ENCODE results near the gene ZFAND3.
"Not testable (repeated sequence)": the region's sequence is repeated elsewhere in the genome, so short reads cannot be mapped to it uniquely, and the experiment has no call there.

Gene ZFAND3

GRCh38 chr6:37947468-37947867 is 127.9 kb downstream of the ZFAND3 start:
- CTCF ChIA-PET: no interaction called here
- no peak for DNase-seq (ENCODE audit: extremely low spot score)
- no peak for TF ChIP-seq L3MBTL2 (conservative IDR thresholded peaks at IDR 0.05)
- no peak for TF ChIP-seq NFRKB (IDR thresholded peaks at IDR 0.05)
- no peak for TF ChIP-seq ARNT (IDR thresholded peaks at IDR 0.05)
- TF ChIP-seq SUZ12 (IDR thresholded peaks at IDR 0.05): no peak
- no peak for TF ChIP-seq FOXM1 (IDR thresholded peaks at IDR 0.05; ENCODE audit: borderline replicate concordance)
- POLR2A ChIA-PET: no interaction called here

- CTCF ChIA-PET; POLR2A ChIA-PET; DNase-seq (ENCODE audit: extremely low spot score): not testable (repeated sequence)
Observed at GRCh38 chr6:37948584-37948983, 129.1 kb downstream of the ZFAND3 start.

DNA sequence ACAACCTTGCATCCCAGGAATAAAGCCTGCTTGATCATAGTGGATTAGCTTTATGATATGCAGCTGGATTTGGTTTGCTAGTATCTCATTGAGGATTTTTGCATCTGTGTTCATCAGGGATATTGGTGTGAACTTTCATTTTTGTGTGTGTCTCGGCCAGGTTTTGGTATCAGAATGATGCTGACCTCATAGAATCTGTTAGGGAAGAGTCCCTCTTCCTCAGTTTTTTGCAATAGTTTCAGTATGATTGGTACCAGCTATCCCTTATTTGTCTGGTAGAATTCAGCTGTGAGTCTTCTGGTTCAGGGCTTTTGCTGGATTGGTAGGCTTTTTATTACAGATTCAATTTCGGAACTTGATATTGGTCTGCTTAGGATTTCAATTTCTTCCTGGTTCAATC is 132.5 kb downstream of the ZFAND3 start:
- CTCF ChIA-PET: interaction anchor here (0.6 kb wide), 1 partner anchor 12 kb away, joined by 3 read pairs; no protein-coding TSS in a partner anchor
- no peak for TF ChIP-seq SP1 (IDR thresholded peaks at IDR 0.05)
- TF ChIP-seq HDGF (IDR thresholded peaks at IDR 0.05; ENCODE audit: borderline replicate concordance): no peak
- TF ChIP-seq TARDBP (IDR thresholded peaks at IDR 0.05): no peak
- no peak for TF ChIP-seq SUZ12 (IDR thresholded peaks at IDR 0.05)
- POLR2A ChIA-PET: no interaction called here
- DNase-seq (ENCODE audit: extremely low spot score): no peak

DNA sequence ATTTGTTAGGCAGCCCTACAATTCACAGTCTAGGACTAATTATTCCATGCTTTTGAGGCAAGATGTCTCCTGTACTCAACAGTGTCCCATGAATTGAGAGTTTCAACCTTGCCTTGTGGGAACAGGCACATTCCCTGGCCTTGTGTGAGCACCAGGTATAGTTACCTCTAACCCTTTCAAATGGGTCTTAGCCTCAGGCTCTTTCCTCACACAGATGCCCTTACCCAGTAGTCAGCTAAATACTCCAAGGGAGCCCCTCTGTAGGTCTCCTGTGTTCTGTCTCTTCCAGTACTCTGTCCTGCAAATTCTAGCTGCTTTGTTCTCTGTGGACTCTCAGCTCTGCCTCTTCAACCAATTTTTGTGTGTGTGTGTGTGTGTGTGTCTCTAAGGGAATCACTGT is 135.3 kb downstream of the ZFAND3 start:
- CTCF ChIA-PET: interaction anchor here (1.0 kb wide), 1 partner anchor 164 kb away, joined by 3 read pairs; no protein-coding TSS in a partner anchor
- no peak for TF ChIP-seq NFRKB (IDR thresholded peaks at IDR 0.05)
- no peak for TF ChIP-seq L3MBTL2 (conservative IDR thresholded peaks at IDR 0.05)
- no peak for TF ChIP-seq FOXA1 (IDR thresholded peaks at IDR 0.05)
- no peak for TF ChIP-seq FOXK2 (IDR thresholded peaks at IDR 0.05)
- no peak for TF ChIP-seq LEF1 (IDR thresholded peaks at IDR 0.05; ENCODE audit: borderline replicate concordance)
- TF ChIP-seq BHLHE40 (IDR thresholded peaks at IDR 0.05; ENCODE audit: borderline replicate concordance): no peak
- no peak for TF ChIP-seq ZNF384 (IDR thresholded peaks at IDR 0.05)
- TF ChIP-seq SUZ12 (IDR thresholded peaks at IDR 0.05): no peak
- no peak for TF ChIP-seq PKNOX1 (IDR thresholded peaks at IDR 0.05)
- no peak for TF ChIP-seq FOXM1 (IDR thresholded peaks at IDR 0.05; ENCODE audit: borderline replicate concordance)
- TF ChIP-seq ELF4 (IDR thresholded peaks at IDR 0.05): no peak
- TF ChIP-seq HDGF (IDR thresholded peaks at IDR 0.05; ENCODE audit: borderline replicate concordance): no peak
- no peak for TF ChIP-seq TARDBP (IDR thresholded peaks at IDR 0.05)
- TF ChIP-seq ARNT (IDR thresholded peaks at IDR 0.05): no peak
- no peak for TF ChIP-seq SP1 (IDR thresholded peaks at IDR 0.05)
- no peak for TF ChIP-seq CTBP1 (IDR thresholded peaks at IDR 0.05; ENCODE audit: borderline replicate concordance)
- POLR2A ChIA-PET: no interaction called here

DNA sequence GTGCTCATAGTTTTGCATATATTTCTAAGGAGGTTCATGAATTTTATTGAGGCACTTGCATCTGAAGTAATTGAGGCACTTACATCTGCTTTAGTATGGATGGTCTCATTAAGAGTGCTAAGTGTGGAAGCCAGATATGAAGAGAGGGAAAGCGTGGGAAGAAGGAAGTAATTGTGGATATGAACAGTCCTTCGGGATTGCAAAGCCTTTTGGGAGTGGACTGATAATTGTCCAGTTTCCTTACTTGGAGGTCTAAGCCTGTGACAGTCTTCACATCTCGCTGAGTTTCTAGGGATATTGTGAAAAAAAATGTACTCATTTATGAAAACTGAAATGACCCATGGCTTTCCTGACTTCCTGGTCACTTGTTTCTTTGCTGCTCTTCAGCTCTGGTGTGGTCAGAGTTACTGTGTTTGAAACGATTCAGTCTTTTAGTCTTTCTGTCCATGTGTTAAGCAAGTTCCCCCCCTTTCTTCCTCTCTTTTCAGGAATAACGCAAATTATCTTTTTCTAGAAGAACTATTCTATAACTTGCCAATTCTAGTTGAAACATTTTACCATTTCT is 137.3 kb downstream of the ZFAND3 start:
- no peak for DNase-seq (ENCODE audit: extremely low spot score)
- ChIA-PET CTCF (no interaction called here), POLR2A (interaction anchor here (0.6 kb wide), 1 partner anchor 26 kb away, joined by 3 read pairs; no protein-coding TSS in a partner anchor)
- TF ChIP-seq LEF1 (IDR thresholded peaks at IDR 0.05; ENCODE audit: borderline replicate concordance) (no peak), HDGF (IDR thresholded peaks at IDR 0.05; ENCODE audit: borderline replicate concordance) (no peak), BHLHE40 (IDR thresholded peaks at IDR 0.05; ENCODE audit: borderline replicate concordance) (no peak), ZNF384 (IDR thresholded peaks at IDR 0.05) (no peak), ARNT (IDR thresholded peaks at IDR 0.05) (no peak), FOXK2 (IDR thresholded peaks at IDR 0.05) (no peak), L3MBTL2 (conservative IDR thresholded peaks at IDR 0.05) (no peak), TARDBP (IDR thresholded peaks at IDR 0.05) (no peak), FOXM1 (IDR thresholded peaks at IDR 0.05; ENCODE audit: borderline replicate concordance) (no peak)

More for the DNA sequence above, 135.3 kb downstream of the ZFAND3 start:
- no peak for DNase-seq (ENCODE audit: extremely low spot score)

- DNase-seq (ENCODE audit: extremely low spot score): no peak
- ChIA-PET POLR2A (no interaction called here), CTCF (no interaction called here)
- TF ChIP-seq FOXK2 (IDR thresholded peaks at IDR 0.05) (no peak), TARDBP (IDR thresholded peaks at IDR 0.05) (no peak), NFRKB (IDR thresholded peaks at IDR 0.05) (no peak), FOXA1 (IDR thresholded peaks at IDR 0.05) (no peak), PKNOX1 (IDR thresholded peaks at IDR 0.05) (no peak), ZNF384 (IDR thresholded peaks at IDR 0.05) (no peak), L3MBTL2 (conservative IDR thresholded peaks at IDR 0.05) (no peak), CTBP1 (IDR thresholded peaks at IDR 0.05; ENCODE audit: borderline replicate concordance) (no peak), HDGF (IDR thresholded peaks at IDR 0.05; ENCODE audit: borderline replicate concordance) (no peak), BHLHE40 (IDR thresholded peaks at IDR 0.05; ENCODE audit: borderline replicate concordance) (no peak), FOXM1 (IDR thresholded peaks at IDR 0.05; ENCODE audit: borderline replicate concordance) (no peak), ELF4 (IDR thresholded peaks at IDR 0.05) (no peak), LEF1 (IDR thresholded peaks at IDR 0.05; ENCODE audit: borderline replicate concordance) (no peak)
Observed at GRCh38 chr6:37959061-37959460, 139.5 kb downstream of the ZFAND3 start.

- CTCF ChIA-PET: no interaction called here
- POLR2A ChIA-PET: no interaction called here
Observed at GRCh38 chr6:37960139-37960935, 140.8 kb downstream of the ZFAND3 start.

DNA sequence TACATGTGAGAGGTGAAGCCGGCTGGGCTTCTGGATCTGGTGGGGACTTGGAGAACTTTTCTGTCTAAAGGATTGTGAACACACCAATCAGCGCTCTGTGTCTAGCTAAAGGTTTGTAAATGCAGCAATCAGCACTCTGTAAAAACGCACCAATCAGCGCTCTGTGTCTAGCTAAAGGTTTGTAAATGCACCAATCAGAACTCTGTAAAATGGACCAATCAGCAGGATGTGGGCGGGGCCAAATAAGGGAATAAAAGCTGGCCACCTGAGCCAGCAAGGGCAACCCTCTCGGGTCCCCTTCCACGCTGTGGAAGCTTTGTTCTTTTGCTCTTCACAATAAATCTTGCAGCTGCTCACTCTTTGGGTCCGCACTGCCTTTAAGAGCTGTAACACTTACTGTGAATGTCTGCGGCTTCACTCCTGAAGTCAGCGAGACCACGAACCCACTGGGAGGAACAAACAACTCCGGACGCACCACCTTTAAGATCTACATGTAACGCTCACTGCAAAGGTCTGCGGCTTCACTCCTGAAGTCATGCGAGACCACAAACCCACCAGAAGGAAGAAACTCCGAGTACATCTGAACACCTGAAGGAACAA is 143.1 kb downstream of the ZFAND3 start:
- CTCF ChIA-PET; POLR2A ChIA-PET; DNase-seq (ENCODE audit: extremely low spot score): not testable (repeated sequence)

More at GRCh38 chr6:37960139-37960935, 140.8 kb downstream of the ZFAND3 start:
- no peak for DNase-seq (ENCODE audit: extremely low spot score)
- no peak for TF ChIP-seq FOXK2 (IDR thresholded peaks at IDR 0.05)
